HuH-7 (cell line): ENCODE results near the gene SNPH.

Experiments
- DNase-seq: peaks from one replicate; pipeline ENCODE4 v3.0.0; 2011; ENCODE audit warnings: low spot score

SNPH gene

DNA sequence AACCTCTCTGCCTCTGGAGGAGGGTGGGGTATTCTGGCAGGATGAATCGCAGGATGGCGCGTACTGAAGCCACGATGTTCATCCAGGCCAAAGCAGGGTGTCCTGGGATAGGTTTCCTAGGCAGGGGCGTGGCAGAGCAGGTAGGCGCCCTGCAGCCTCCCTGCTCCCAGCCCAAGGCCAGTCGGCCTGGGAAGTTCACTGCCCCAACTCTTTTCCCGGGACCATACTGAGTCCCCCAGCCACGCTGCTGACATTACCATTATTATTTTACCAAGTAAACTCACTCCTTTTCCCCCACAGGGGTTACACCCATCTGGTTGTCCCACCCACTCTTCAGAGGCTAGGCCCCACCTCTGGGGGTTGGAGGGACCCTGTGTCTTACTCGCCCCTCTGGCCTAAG, 41.1 kb downstream of the SNPH start:
- no peak for DNase-seq

DNA sequence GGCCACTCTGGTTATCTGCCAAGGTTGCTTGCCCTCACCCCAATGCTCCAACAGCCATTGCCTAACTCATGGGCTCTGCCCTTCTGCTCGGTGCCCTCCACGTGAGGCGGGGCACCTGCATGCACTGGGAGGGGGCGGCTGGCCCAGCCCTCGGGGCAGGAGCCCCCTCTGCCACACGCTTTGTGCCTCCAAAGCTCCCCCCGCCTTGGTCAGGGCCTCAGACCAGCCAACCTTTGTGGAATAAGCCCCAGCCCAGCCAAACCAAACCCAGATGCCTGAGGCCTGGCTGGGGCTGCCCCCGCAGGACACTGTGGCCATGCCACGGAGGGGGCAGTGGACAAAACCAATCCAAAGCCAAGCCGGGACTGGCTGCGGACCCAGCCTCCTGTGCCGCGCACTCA, 41.5 kb downstream of the SNPH start:
- no peak for DNase-seq

DNA sequence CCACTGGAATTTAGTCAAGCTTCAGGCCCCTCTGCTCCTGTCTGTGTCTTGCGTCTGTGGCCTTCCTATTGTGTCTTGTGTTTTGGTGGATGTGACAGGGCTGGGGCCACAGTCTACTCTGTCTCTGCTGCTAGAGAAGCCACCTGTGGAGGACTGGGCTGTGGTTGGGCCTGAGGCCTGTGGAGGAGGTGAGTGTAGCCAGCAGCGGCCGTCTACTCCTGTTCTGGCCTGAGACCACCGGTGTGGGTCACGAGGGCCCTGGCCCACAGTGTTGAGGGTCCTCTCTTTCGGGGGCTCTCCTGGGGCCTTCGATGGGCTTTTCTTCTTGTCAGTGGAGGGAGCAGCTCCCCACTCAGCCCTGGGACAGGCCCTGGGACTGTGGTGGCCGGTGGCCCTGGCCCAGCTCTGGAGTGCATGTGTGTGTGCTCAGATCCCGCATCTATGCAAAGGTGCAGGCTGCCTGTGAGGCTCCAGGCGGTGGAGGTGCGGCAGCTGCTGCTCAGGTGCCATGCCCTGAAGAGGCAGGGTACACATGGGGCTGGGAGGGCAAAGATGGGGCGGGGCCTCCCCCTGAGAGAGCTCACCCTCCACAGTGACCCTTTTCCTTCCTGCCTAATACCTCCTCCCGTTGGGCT, 42.1 kb downstream of the SNPH start:
- no peak for DNase-seq

DNA sequence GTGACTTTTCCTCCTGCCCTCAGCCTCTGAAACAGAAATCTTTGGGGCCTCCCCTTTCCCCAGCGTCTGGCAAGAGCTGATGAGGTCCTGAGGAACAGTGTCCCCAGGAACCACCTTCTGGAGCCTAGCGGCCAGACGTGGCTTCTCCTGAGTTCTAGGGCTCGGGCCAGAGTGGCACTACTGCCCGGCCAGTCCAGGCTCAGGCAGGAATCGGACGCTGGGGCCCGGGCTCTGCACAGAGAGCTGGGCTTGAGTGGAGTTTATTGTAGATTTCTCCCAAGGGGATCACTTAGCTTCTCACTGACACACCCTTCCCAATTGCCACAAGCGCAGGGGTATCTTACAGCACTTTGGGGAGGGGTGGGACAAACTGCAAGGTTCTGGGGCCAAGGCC, 42.6 kb downstream of the SNPH start:
- no peak for DNase-seq

DNA sequence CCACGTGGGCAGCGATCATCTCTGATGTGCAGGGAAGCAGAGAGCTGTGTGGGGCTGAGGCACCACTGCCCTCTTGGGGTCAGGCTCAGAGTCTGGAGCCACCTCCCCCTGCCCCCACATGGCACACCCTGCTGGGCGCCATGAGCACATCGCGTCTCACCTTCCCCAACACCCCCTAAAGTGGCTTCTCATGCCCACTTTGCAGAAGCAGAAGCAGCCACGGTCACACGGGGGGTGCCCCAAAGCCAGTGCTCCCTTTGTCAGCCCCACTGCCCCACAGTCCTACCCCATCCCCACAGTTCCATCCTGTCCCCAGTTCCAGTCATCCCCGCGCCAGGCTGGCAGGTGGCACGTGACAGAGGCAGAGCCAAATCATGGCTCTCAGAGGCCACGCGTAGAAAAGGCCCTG, 43.3 kb downstream of the SNPH start:
- no peak for DNase-seq

DNA sequence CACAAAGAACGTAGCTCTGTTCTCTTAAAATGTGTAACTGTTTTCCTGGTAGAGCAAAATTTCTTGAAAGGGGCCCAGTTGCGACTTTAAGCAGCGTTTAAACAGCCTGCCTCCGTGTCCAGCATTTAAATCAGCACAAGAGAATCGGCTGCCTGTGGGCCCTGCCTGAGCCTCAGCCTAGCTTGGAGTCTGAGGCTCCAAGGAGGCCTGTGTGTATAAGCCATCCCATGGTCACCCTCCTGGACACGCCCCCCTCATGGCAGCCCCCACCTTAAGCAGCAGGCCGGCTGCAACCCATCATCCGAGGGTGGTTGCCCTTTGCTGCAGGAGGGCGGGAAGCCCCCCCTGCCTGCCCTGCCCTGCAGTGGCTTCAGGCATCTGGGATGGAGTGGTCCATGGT, 44.0 kb downstream of the SNPH start:
- DNase-seq: no peak

DNA sequence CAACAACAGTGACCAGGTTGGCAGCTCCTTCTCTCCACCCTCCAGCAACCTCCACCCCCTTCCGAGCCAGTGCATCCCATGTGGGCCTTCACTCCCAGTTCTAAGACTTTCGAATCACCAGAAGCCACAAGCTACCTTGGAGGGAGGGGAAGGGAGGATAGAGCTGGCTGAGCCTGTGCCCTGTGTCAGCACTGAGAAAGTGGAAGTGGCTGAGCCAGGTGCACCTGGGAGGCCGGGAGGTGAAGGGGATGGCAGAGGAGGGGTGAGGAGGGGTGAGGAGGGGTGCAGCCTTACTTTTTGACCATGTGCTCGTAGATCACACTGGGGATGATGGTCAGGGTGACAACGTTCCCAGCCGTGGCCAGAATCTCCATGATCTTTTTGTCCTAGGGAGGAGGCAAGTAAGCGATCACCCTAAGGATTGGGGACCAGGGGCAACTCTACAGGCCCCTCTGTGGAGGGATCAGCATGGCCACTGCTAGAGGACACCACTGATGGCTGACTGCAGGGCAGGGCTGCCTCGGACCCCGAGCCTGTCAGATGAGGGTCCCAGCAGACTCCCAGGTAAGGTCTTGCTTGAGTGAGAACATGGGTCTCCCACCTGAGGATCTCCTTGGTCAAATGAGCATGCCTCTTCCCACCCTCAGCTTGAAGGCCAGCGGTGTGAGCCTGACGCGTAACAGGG, 44.6 kb downstream of the SNPH start:
- DNase-seq: no peak

DNA sequence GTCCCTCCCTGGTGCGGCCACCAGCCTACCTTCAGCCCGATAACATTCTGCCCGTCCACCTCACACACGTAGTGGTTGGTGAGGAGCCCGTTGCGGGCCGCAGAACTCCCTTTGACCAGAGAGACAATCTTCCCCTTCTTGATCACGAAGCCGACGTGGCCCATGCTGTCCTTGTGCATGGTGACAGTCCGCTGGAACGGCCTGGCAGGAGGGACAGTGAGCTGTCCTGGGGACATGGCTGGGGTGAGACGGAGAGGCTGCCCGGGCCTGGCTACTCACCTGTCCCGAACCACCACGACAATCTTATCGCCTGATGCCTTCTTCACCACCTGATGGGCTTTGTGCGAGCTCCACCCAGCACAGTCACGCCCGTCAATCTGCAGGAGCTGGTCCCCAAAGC, 46.2 kb downstream of the SNPH start:
- DNase-seq: no peak

DNA sequence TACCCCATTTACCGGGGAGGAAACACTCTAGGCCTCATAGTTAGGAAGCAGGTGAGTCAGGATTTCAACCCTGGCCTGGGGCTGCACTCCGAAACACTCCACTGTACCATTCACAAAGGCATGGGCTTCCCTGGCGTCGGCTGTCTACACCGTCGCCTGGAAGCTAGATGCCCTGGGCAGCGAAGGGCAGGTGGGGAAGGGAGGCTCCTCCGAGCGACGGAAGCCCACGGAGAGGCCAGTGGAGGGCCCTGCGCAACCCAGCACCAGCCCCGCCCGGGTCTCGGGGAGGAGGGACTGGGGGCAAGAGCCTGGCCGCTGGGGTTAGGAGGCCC, 46.8 kb downstream of the SNPH start:
- no peak for DNase-seq

DNA sequence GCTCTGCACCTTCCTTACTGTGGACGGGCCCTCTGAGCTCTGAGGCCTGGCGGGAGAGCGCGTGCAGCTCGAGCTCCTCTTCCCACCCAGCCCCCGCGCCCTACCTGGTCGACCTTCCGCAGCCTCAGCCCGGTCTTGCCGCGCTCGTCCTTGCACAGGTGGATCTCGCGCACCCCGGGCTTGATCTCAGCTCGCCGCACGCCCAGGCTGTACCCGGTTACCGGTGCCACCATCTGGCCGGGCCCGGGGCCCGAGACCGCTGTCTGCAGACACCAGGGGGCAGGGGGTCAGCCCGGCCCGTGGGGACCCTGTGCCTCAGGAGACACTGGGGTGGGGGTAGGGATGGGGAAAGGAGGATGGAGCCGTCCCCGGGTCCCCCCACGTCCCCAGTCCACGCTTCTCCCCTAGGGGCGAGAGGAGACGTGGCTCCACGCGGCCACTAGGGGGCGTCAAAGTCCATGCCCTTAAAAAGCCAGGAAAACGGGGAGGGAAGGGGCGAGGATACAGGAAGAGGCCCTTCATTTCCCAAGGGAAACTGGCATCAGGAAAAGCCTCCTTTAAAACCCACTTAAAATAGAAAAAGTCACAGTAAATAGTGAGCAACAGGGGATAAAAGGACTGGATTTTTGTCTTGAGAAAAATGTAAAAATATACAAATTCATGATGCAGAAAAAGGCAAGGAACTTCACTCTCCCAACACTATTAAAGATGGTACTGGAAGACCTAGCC, 47.3 kb downstream of the SNPH start:
- peak; percentile 99 for DNase-seq

DNA sequence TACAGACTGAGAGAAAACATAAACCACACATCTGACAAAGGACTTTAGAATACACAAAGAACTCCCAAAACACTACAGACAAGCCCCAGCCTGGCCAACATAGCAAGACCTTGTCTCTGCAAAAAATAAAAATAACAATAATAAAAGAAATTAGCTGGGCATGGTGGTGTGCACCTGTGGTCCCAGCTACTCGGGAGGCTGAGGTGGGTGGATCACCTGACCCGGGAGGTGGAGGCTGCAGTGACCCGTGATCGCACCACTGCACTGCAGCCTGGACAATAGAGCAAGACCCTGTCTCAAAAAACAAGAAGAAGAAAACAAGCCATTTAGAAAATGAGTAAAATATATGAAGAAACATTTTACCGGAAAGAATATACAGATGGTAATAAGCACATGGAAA, 49.7 kb downstream of the SNPH start:
- no peak for DNase-seq

DNA sequence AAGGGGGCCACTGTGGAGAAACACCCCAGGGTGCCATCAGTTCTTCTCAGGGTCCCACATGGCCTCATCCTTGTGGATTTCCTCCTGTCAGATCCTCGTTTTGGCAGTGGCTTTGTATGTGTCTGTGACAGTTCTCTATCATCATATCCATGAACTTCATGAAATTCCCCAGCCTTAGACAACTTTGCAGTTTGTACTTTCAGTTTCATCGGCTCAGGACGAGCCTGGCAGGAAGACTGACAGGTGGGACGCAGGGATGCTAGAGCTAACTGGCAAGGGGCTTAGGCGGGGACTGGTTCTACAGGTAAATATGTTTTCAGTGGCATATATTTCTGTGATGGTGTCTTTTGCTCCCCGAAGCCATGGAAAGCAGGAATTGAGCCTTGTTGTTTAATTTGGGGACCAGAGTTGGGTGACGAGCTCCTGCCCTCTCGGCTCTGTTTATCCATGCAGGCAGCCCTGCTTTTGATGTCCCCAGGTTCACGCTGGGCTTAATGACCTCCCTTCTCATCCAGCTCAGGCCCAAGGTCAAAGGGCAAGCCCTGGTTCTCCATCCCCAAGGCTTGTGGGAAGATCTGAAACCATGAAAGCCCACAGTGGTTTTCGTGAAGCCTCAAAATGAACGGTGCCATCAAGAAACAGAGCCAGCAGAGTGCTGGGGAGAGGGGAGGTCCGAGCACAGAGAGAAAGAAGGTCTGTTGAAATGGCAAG, 51.6 kb downstream of the SNPH start:
- DNase-seq: no peak

DNA sequence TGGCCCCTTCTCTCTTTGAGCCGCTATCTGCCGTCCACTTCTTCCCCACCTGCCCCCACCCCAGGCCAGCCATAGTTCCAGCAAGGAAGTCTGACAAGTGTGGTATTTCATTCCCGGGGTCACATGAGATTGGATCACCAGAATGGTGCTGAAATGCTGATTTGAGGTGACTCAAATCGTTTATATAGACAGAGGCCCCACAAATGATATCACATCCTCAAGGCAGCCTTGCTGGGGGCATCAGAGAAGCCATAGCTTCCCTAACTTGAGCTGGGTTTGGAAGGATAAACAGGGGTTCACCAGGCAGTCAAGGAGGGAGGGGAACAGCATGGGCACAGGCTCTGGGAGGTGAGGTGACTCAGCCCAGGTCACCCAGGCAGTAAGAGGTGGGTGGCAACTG, 53.0 kb downstream of the SNPH start:
- DNase-seq: no peak

DNA sequence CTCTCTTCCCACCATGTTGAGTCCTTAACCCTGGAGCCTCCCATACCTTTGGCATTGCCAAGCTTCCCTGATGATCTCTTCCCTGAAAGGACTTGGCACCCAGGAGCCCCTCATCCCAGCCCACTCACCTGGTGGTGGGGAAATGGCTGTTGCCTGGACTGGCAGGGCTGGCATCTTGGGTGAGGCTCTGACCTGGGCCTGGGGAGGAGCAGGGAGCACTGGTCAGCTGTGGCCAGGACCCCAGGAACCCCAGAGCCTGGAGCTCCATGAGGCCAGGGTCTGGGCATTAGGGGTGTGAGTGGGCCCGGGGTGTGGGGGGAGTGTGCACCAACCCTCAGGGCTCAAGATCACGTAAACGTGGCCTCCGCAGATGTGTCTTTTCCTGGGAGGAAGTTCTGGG, 53.4 kb downstream of the SNPH start:
- no peak for DNase-seq

DNA sequence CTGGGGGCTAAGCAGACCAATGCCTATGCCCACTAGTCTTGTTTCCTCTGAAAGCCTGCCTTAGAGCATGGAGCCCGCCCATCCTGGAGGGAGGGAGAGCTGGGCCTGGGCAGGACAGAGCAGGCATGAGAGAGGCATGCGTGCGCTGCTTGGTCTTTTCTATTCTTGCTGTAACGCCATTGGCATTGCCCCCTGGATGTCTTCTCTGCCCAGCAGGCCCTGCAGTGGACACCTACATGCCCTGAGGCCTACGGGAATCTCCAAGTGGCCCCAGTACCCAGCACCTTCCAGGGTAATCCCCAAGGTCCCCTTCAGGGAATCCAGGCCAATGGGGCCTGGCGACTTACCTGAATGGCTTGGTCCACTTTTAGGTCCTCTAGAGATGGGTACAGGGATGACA, 53.9 kb downstream of the SNPH start:
- no peak for DNase-seq

DNA sequence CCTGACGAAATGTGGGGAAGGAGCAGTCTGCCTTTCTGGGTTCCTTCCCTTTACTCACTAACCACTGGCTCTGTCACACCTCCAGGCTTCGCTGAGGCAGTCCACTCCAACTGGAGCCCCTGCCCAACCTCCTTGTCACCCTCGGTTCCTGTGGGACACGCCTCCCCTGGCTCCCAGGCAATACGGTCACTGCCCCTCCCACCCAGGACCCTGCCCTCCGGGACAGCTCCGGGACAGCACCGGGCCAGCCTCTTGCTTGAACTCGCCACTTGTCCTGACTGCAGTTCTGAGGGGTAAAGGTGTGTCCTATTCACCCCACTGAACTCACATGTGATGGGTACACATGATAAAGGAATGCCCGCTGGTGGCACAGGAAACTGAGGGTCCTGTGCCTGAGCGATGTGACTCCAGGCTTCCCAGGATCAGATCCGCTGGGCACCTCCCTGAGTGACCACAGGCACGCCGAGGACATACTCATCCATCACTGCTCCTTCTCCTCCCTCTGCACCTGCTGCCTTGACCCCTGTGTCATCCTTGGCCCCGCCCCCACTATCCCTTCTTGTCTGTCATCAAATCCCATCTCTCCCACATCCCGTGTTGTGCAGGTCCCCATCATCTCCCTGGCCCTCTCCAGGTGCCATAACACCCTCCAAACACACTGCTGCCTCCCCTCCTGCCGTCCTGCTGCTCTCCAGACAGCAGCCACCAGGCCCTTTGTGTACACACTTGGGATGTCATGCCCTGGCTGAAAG, 55.0 kb downstream of the SNPH start:
- DNase-seq: no peak

DNA sequence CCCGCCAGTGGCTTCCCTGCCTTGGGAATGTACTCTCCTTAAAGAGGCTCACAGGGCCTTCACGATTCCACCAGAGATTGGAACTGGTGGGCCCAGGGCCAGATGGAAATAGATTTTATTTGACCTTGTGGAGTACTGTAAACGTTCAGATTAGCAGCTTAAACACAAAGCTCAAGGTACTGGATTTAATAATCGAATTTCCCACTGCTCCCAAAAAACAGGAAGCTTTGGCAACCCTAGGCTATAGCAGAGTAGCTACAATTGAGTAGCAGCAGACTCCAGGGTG, 55.5 kb downstream of the SNPH start:
- DNase-seq: no peak

DNA sequence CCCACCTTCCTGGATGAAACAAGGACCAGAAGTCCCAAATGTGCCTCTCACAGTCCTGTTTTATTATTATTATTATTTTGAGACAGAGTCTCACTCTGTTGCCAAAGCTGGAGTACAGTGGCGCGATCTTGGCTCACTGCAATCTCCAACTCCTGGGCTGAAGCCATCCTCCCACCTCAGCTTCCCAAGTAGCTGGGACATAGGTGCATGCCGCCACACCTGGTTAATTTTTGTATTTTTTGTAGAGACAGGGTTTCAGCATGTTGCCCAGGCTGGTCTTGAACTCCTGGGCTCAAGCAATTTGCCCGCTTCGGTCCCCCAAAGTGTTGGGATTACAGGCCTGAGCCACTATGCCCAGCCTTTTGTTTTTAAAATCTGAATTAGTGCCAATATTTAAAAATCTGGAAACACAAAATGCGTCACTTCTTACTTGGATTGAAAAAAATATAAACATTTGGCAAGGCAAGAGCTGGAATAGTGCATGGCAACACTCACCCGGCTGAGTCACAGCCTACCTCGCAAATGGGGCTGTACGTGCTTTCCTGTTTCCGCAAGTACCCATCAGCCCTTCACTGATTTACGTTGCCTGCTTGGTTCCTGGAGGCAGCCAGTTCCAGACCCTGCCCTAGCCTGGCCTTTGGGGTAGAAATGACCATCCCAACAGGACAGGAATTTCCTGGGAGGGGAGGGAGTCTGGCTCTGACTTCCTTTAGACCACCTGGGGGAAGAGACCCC, 56.6 kb downstream of the SNPH start:
- DNase-seq: no peak

DNA sequence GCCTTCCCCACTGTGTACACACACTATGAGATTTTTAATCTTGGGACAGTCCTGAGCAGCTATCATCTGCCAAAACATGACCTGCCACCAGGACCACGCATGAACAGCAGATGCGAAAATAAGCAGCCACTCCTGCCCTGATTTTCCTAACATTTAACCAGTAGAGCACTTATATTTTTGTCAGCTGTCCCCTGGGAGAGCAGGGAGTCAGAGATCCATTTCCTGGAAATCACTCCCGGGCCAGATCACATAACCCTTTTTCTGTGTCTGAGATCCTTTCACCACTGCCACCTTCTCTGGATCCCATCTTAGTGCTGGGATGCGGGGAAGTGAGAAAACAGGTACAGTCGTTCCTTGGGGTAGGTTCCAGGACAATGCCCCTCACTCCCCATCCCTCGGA, 57.2 kb downstream of the SNPH start:
- no peak for DNase-seq

DNA sequence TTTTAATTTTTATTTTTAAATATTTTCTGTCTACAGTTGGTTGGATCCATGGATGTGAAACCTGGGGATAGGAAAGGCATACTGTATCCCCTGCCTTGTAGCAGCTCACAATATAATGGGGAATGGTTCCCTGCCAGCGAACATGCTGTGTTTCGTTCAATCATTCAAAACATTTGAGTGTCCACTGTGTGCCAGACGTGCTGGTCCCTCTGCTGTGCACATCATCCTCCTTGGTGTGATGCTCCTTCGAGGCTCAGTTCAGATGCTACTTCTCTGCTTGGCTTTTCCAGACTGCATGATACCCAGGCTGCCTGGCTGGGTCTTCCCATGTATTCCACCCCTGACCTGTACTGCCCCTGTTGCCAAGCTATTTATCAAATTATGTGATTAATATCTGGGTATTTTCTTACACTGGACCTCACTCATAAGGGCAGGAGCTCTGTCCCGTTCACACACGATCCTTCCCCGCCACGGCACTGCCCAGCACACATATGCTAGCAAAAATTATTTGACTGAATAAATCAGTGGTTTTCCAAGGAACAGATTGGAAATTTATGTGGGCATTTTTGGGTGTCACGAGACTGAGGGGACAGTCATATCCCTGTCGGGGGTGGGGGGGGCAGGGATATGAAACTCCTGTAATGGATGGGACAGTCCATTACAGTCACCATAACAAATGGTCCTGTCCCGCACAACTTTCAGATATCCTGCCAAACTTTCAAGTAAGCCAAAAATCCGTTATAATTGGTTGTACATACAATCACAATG, 57.9 kb downstream of the SNPH start:
- DNase-seq: no peak

DNA sequence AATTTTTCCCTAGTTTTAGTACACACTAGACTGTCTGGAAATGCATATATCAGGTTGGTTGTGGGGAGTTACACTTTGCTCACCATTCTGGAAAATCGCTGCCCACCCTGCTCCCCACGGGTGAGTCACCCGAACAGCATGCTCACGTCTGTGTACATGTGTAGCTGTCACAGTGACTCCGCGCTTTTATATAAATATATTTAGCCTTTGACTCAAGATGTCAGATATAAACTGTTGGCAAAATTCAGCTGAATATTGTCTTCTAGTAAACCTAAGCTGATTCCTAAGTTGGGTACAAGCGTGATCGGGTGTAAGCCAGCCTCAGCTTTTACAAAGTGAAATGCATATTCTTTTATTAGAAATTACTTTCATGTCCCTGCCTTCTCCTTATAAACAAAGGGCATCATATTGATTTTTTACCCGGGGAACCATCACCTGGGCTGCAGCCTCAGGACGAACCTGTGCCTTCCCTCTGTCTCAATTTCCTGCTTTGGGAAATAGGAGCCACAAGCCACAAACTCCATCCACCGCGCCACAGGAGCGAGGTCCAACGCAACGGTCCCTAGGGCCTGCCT, 58.6 kb downstream of the SNPH start:
- no peak for DNase-seq
